Keratinocyte (primary cell): ENCODE results near the gene MGAT5. TPM values are rescaled to one million over a fixed set of nuclear protein-coding genes. Genes with fewer than 3 reads are reported as not detected.

Experiments
- DNase-seq: peaks from one replicate; pipeline ENCODE4 v3.0.0-alpha.2; 2011; ENCODE audit warnings: low read depth, missing footprints, low spot score
- FAIRE-seq: peaks from 2 replicates; lab custom pipeline; 2011; peaks lifted over from hg19 to GRCh38; lab: Jason Lieb, UNC
- H2AFZ ChIP-seq: 2 replicates; pipeline ENCODE4 v1.6.0; 2012; ENCODE audit warnings: low read length, control low read depth, inconsistent platforms; ENCODE audit not compliant: control insufficient read depth
- H3K27ac ChIP-seq: 2 replicates; pipeline ENCODE4 v1.5.1; 2011; ENCODE audit warnings: low read length; ENCODE audit not compliant: control insufficient read depth, insufficient read depth
- H3K27me3 ChIP-seq: 3 replicates; pipeline ENCODE4 v1.6.0; 2011; ENCODE audit warnings: low read length; ENCODE audit not compliant: control insufficient read depth, insufficient read depth; ENCODE audit errors: extremely low read depth
- H3K36me3 ChIP-seq, 2 experiments: 2 replicates in 1 of 2; 3 replicates in 1 of 2; pipeline ENCODE4 v1.5.1; 2011; ENCODE audit warnings: low read length in 2 of 2, mild to moderate bottlenecking in 1 of 2; ENCODE audit not compliant: control insufficient read depth in 2 of 2, insufficient read depth in 2 of 2; ENCODE audit errors: extremely low read depth in 1 of 2
- H3K4me1 ChIP-seq: 3 replicates; pipeline ENCODE4 v1.5.1; 2011; ENCODE audit warnings: low read length; ENCODE audit not compliant: control insufficient read depth, insufficient read depth; ENCODE audit errors: extremely low read depth
- H3K4me2 ChIP-seq: 3 replicates; pipeline ENCODE4 v1.6.0; 2011; ENCODE audit warnings: low read depth, low read length; ENCODE audit not compliant: control insufficient read depth, insufficient read depth; ENCODE audit errors: extremely low read depth
- H3K4me3 ChIP-seq, 3 experiments: fragments of 200-600 bp in 1 of 3; sonication (generic) in 1 of 3; 2 replicates in 2 of 3; 3 replicates in 1 of 3; pipeline ENCODE4 v1.5.1; 2011 to 2016; ENCODE audit warnings: low read length in 3 of 3, mild to moderate bottlenecking in 3 of 3, control low read depth in 2 of 3, inconsistent platforms in 1 of 3, low read depth in 1 of 3, mixed read lengths in 1 of 3, mixed run types in 1 of 3, moderate library complexity in 1 of 3; ENCODE audit not compliant: control insufficient read depth in 2 of 3, insufficient read depth in 2 of 3; ENCODE audit errors: extremely low read depth in 1 of 3
- H3K79me2 ChIP-seq: 2 replicates; pipeline ENCODE4 v1.6.0; 2012; ENCODE audit warnings: low read length; ENCODE audit not compliant: control insufficient read depth, insufficient read depth
- H3K9ac ChIP-seq: 3 replicates; pipeline ENCODE4 v1.6.0; 2011; ENCODE audit warnings: low read length; ENCODE audit not compliant: control insufficient read depth, insufficient read depth; ENCODE audit errors: extremely low read depth
- H3K9me1 ChIP-seq: 3 replicates; pipeline ENCODE4 v1.6.0; 2011; ENCODE audit warnings: low read length; ENCODE audit not compliant: control insufficient read depth, insufficient read depth; ENCODE audit errors: extremely low read depth
- H3K9me3 ChIP-seq: 2 replicates; pipeline ENCODE4 v1.5.1; 2012; ENCODE audit warnings: low read depth, low read length; ENCODE audit not compliant: control insufficient read depth
- H4K20me1 ChIP-seq: 3 replicates; pipeline ENCODE4 v1.6.0; 2011; ENCODE audit warnings: low read length; ENCODE audit not compliant: control insufficient read depth, insufficient read depth; ENCODE audit errors: extremely low read depth
- CTCF ChIP-seq, 3 experiments: IDR thresholded peaks in 1 of 3; conservative IDR thresholded peaks in 1 of 3; optimal IDR thresholded peaks in 1 of 3; 2 replicates in 2 of 3; 3 replicates in 1 of 3; pipeline versions ENCODE3 to v1.5.1; 2011; ENCODE audit warnings: low read length in 3 of 3, mild to moderate bottlenecking in 3 of 3, moderate library complexity in 2 of 3, control low read depth in 1 of 3, inconsistent platforms in 1 of 3; ENCODE audit not compliant: insufficient read depth in 2 of 3; ENCODE audit errors: extremely low read depth in 1 of 3
- EZH2 ChIP-seq: IDR thresholded peaks from one replicate; pipeline ENCODE4 v1.6.1; 2012; ENCODE audit warnings: inconsistent platforms, mild to moderate bottlenecking, low read length, moderate library complexity
- dilution Hi-C: fragments of 300-500 bp; cut with MboI; formaldehyde crosslinking; loops from one replicate; pipeline ENCODE4 v1.7.0; 2020; ENCODE audit warnings: low sequenced_read_pairs; ENCODE audit not compliant: extremely low pct_ligation_motif_present
- polyA plus RNA-seq, 5 experiments: library from polyadenylated mRNA; depleted of rRNA in 3 of 5; stranded (reverse) in 3 of 5; stranded (forward) in 1 of 5; unstranded in 1 of 5; fragments of >200 nt; gene quantifications; 1 replicate in 1 of 5; 2 replicates in 3 of 5; 3 replicates in 1 of 5; pipeline versions ENCODE4 v1.2.1 to v1.2.3, GENCODE V29; 2011 to 2012; ENCODE audit warnings: missing spikeins in 2 of 5, low read depth in 1 of 5, low replicate concordance in 1 of 5

The MGAT5 gene
- polyA plus RNA-seq, 1 donor (not counting 4 experiments of a cell fraction or from before 2014, with no cell fraction given), result 23.0 TPM

GRCh38 chr2:134361648-134362047, 107.8 kb downstream of the MGAT5 start:
- TF ChIP-seq EZH2 (no peak), CTCF (optimal IDR thresholded peaks at IDR 0.05 in 1 of 3, IDR thresholded peaks at IDR 0.05 in 1 of 3, conservative IDR thresholded peaks at IDR 0.05 in 1 of 3; ENCODE audit: extremely low read depth in 1 of 3, insufficient read depth in 2 of 3, low read length in 3 of 3) (no peak)
- FAIRE-seq, result no peak

GRCh38 chr2:134362152-134362668, 108.3 kb downstream of the MGAT5 start:
- Histone ChIP-seq H3K79me2 (no peaks in the 10 kb centered on the region), H3K9ac (no peak overlapping the region), H2AFZ (no peak overlapping the region), H3K36me3 (peaks cover 5 to 6% of the 10 kb centered on the region in 2 experiments), H3K4me1 (peaks cover 21% of the 10 kb centered on the region), H3K27ac (no peak overlapping the region), H3K4me3 (no peak overlapping the region), H3K27me3 (no peaks in the 10 kb centered on the region), H3K9me1 (no peaks in the 10 kb centered on the region), H4K20me1 (no peaks in the 10 kb centered on the region), H3K4me2 (no peak overlapping the region), H3K9me3 (no peaks in the 10 kb centered on the region)
- DNase-seq (no peak), FAIRE-seq (no peak)
- TF ChIP-seq CTCF (optimal IDR thresholded peaks at IDR 0.05 in 1 of 3, IDR thresholded peaks at IDR 0.05 in 1 of 3, conservative IDR thresholded peaks at IDR 0.05 in 1 of 3; ENCODE audit: extremely low read depth in 1 of 3, insufficient read depth in 2 of 3, low read length in 3 of 3) (no peak), EZH2 (no peak)
- dilution Hi-C loops, result no loop called here

More at GRCh38 chr2:134361648-134362047, 107.8 kb downstream of the MGAT5 start:
- peaks cover 5 to 6% of the 10 kb centered on the region in 2 experiments for H3K36me3 ChIP-seq
- H3K9me1 ChIP-seq, result no peaks in the 10 kb centered on the region
- dilution Hi-C loops, result no loop called here
- no peaks in the 10 kb centered on the region for H3K9me3 ChIP-seq
- no peaks in the 10 kb centered on the region for H3K79me2 ChIP-seq
- no peak overlapping the region for H2AFZ ChIP-seq
- H3K9ac ChIP-seq, result no peak overlapping the region
- no peaks in the 10 kb centered on the region for H4K20me1 ChIP-seq
- no peak for DNase-seq
- no peak overlapping the region for H3K4me3 ChIP-seq
- H3K4me2 ChIP-seq, result no peak overlapping the region
- H3K27me3 ChIP-seq, result no peaks in the 10 kb centered on the region
- H3K4me1 ChIP-seq, result peaks cover 17% of the 10 kb centered on the region
- no peak overlapping the region for H3K27ac ChIP-seq
